Measurements from ENCODE around the gene CHTOP.

CHTOP gene

GRCh38 chr1:153682730-153683129 lies 48.9 kb downstream of the CHTOP start:
- in situ Hi-C loops (cut with MboI; ENCODE audit: low sequenced_read_pairs) = no loop called here

DNA sequence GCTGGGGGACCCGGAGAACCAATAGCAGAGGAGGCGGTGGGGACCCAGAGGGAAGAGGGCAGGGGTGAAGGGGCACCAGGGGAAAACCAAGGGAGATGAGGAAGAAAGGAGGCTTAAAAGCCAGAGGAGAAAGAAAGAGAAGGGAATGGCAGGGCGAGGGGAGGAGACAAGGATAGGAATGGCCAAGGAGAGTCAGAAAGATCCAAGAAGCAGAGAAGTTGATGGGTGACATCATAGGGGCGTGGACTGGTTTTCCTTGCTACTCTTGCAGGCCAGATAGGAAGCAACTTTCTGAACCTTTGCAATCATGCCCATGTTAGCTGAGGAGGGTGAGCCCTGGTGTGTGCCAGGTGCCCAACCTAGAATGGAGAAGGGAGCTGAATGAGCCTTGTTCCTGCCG lies 50.0 kb downstream of the CHTOP start:
- in situ Hi-C loops (cut with MboI; ENCODE audit: low sequenced_read_pairs) = no loop called here

GRCh38 chr1:153684892-153685291 lies 51.0 kb downstream of the CHTOP start:
- in situ Hi-C loops (cut with MboI; ENCODE audit: low sequenced_read_pairs) = no loop called here

GRCh38 chr1:153685544-153686340 lies 51.9 kb downstream of the CHTOP start:
- in situ Hi-C loops (cut with MboI; ENCODE audit: low sequenced_read_pairs) = no loop called here

DNA sequence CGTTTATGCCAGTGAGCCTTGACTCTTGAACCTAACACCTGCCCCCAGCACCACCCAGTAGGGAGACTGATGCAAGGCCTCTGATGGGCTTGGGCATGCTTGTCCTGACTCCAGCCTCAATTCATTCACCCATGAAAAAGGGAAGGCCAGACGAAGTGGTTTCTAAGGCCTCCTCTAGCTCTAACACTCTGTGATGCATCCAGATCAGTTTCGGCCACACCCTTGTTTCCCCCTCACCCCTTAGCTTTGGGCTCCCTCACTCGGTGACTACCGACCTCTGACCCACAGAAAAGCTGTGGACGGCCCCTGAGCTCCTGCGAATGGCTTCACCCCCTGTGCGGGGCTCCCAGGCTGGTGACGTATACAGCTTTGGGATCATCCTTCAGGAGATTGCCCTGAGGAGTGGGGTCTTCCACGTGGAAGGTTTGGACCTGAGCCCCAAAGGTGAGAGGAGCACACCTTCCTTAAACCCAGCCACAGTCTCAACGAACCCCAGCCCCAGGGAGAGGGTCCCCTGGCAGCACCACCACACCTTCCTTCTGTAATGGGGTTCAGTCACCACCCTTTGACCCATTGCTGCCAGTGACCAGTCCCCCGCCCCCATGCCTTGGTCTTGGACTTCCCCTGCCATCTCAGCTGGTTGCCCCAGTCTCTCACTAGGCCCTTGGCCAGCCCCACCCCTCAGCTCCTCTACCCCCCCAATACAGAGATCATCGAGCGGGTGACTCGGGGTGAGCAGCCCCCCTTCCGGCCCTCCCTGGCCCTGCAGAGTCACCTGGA lies 53.7 kb downstream of the CHTOP start:
- in situ Hi-C loops (cut with MboI; ENCODE audit: low sequenced_read_pairs) = no loop called here

- in situ Hi-C loops (cut with MboI; ENCODE audit: low sequenced_read_pairs) = no loop called here
Observed at GRCh38 chr1:153688276-153688675, 54.4 kb downstream of the CHTOP start.

GRCh38 chr1:153688736-153689328 lies 55.0 kb downstream of the CHTOP start:
- in situ Hi-C loops (cut with MboI; ENCODE audit: low sequenced_read_pairs) = no loop called here

DNA sequence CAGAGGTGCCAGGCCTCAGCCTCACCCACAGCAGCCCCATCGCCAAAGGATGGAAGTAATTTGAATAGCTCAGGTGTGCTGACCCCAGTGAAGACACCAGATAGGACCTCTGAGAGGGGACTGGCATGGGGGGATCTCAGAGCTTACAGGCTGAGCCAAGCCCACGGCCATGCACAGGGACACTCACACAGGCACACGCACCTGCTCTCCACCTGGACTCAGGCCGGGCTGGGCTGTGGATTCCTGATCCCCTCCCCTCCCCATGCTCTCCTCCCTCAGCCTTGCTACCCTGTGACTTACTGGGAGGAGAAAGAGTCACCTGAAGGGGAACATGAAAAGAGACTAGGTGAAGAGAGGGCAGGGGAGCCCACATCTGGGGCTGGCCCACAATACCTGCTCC lies 59.6 kb downstream of the CHTOP start:
- in situ Hi-C loops (cut with MboI; ENCODE audit: low sequenced_read_pairs) = no loop called here
